ENCODE data around the gene CHCHD3. TPM values are rescaled to one million over a fixed set of nuclear protein-coding genes. Genes with fewer than 3 reads are reported as not detected.
"Not testable (repeated sequence)": the region's sequence is repeated elsewhere in the genome, so short reads cannot be mapped to it uniquely, and the experiment has no call there.

Gene CHCHD3
- polyA plus RNA-seq, 1 donor (not counting 4 experiments of a cell fraction or from before 2014, with no cell fraction given): 59.2 TPM

DNA sequence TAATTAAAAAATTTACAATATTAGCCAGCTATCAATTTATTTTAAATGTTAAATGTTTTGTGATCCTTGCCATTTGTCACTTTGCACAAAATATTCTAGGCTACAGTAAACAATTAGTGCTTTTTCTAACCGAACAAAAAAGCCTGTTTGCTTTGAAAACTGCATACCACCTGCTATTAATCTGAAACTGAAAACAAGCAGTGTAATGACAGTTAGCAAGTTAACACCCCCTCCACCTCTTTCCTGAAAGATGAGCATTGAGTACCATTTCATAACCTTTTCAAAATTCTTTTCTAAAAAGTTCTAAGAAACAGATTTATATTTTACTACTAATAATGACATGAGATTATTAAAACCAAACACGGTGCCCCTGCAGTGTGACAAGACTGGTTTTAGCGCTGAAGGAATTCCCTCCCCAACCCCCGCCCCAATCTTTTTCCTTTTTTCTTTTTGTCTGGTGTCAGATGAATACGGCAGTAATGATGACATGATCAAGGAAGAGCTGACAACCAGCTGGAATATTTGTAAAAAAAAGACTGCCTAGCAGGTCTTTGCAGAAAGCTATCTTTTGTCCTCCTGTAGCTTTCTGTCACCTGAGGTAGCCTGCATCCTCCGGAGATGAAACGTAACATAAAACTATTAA, 175.6 kb downstream of the CHCHD3 start:
- H3K9ac ChIP-seq (ENCODE audit: control insufficient read depth, extremely low read depth, insufficient read depth, low read length): no peak overlapping the region
- H3K27me3 ChIP-seq (ENCODE audit: control insufficient read depth, extremely low read depth, insufficient read depth, low read length): no peaks in the 10 kb centered on the region
- H3K9me1 ChIP-seq (ENCODE audit: control insufficient read depth, extremely low read depth, insufficient read depth, low read length): no peaks in the 10 kb centered on the region
- H2AFZ ChIP-seq (ENCODE audit: control insufficient read depth, low read length): no peak overlapping the region
- no peak for FAIRE-seq
- no peaks in the 10 kb centered on the region for H3K79me2 ChIP-seq (ENCODE audit: control insufficient read depth, insufficient read depth, low read length)
- H3K4me1 ChIP-seq (ENCODE audit: control insufficient read depth, extremely low read depth, insufficient read depth, low read length): no peaks in the 10 kb centered on the region
- no peaks in the 10 kb centered on the region for H3K9me3 ChIP-seq (ENCODE audit: control insufficient read depth, low read depth, low read length)
- H3K4me2 ChIP-seq (ENCODE audit: control insufficient read depth, extremely low read depth, insufficient read depth, low read depth, low read length): no peak overlapping the region
- H4K20me1 ChIP-seq (ENCODE audit: control insufficient read depth, extremely low read depth, insufficient read depth, low read length): no peaks in the 10 kb centered on the region
- H3K27ac ChIP-seq (ENCODE audit: control insufficient read depth, insufficient read depth, low read length): no peak overlapping the region
- H3K36me3 ChIP-seq (ENCODE audit: control insufficient read depth in 2 of 2, extremely low read depth in 1 of 2, insufficient read depth in 2 of 2, low read length in 2 of 2): no peaks in the 10 kb centered on the region
- H3K4me3 ChIP-seq (ENCODE audit: control insufficient read depth in 2 of 3, extremely low read depth in 1 of 3, insufficient read depth in 2 of 3, low read depth in 1 of 3, low read length in 3 of 3): no peak overlapping the region
- dilution Hi-C loops (cut with MboI; ENCODE audit: extremely low pct_ligation_motif_present, low sequenced_read_pairs): no loop called here
- DNase-seq (ENCODE audit: low read depth, low spot score): no peak
- no peak for TF ChIP-seq EZH2 (IDR thresholded peaks at IDR 0.05; ENCODE audit: low read length)
- TF ChIP-seq, protein P1, sequence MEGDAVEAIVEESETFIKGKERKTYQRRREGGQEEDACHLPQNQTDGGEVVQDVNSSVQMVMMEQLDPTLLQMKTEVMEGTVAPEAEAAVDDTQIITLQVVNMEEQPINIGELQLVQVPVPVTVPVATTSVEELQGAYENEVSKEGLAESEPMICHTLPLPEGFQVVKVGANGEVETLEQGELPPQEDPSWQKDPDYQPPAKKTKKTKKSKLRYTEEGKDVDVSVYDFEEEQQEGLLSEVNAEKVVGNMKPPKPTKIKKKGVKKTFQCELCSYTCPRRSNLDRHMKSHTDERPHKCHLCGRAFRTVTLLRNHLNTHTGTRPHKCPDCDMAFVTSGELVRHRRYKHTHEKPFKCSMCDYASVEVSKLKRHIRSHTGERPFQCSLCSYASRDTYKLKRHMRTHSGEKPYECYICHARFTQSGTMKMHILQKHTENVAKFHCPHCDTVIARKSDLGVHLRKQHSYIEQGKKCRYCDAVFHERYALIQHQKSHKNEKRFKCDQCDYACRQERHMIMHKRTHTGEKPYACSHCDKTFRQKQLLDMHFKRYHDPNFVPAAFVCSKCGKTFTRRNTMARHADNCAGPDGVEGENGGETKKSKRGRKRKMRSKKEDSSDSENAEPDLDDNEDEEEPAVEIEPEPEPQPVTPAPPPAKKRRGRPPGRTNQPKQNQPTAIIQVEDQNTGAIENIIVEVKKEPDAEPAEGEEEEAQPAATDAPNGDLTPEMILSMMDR (optimal IDR thresholded peaks at IDR 0.05 in 1 of 3, IDR thresholded peaks at IDR 0.05 in 1 of 3, conservative IDR thresholded peaks at IDR 0.05 in 1 of 3; ENCODE audit: extremely low read depth in 1 of 3, insufficient read depth in 2 of 3, low read length in 3 of 3): no peak

DNA sequence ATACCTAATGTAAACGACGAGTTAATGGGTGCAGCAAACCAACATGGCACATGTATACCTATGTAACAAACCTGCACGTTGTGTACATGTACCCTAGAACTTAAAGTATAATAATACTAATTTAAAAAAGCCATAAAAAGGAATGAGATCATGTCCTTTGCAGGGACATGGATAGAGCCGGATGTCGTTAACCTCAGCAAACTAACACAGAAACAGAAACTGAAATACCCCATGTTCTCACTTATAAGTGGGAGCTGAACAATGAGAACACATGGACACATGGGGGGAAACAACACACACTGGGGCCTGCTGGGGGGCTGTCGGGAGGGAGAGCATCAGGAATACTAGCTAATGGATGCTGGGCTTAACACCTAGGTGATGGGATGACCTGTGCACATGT, 176.8 kb downstream of the CHCHD3 start:
- H4K20me1 ChIP-seq (ENCODE audit: control insufficient read depth, extremely low read depth, insufficient read depth, low read length); H3K9me1 ChIP-seq (ENCODE audit: control insufficient read depth, extremely low read depth, insufficient read depth, low read length); H3K4me1 ChIP-seq (ENCODE audit: control insufficient read depth, extremely low read depth, insufficient read depth, low read length); H3K9me3 ChIP-seq (ENCODE audit: control insufficient read depth, low read depth, low read length); H3K4me2 ChIP-seq (ENCODE audit: control insufficient read depth, extremely low read depth, insufficient read depth, low read depth, low read length); dilution Hi-C loops (cut with MboI; ENCODE audit: extremely low pct_ligation_motif_present, low sequenced_read_pairs); H3K27ac ChIP-seq (ENCODE audit: control insufficient read depth, insufficient read depth, low read length); H3K4me3 ChIP-seq (ENCODE audit: control insufficient read depth in 2 of 3, extremely low read depth in 1 of 3, insufficient read depth in 2 of 3, low read depth in 1 of 3, low read length in 3 of 3); H2AFZ ChIP-seq (ENCODE audit: control insufficient read depth, low read length); H3K36me3 ChIP-seq (ENCODE audit: control insufficient read depth in 2 of 2, extremely low read depth in 1 of 2, insufficient read depth in 2 of 2, low read length in 2 of 2); H3K79me2 ChIP-seq (ENCODE audit: control insufficient read depth, insufficient read depth, low read length); FAIRE-seq; H3K27me3 ChIP-seq (ENCODE audit: control insufficient read depth, extremely low read depth, insufficient read depth, low read length); DNase-seq (ENCODE audit: low read depth, low spot score); H3K9ac ChIP-seq (ENCODE audit: control insufficient read depth, extremely low read depth, insufficient read depth, low read length): not testable (repeated sequence)

DNA sequence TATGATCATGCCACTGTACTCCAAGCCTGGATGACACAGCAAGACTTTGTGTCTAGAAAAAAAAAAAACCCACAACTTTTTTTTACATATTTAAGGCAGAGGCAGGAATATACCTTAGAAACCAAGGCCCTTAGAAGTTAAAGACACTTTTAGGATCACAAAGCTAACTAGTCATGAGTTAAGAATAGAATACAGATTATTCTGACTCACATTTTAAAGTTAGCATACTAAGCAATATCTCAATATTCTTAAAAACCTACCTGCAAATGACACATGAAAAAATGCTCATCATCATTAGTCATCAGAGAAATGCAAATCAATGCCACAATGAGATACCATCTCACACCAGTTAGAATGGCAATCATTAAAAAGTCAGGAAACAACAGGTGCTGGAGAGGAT, 177.7 kb downstream of the CHCHD3 start:
- Histone ChIP-seq H3K79me2 (ENCODE audit: control insufficient read depth, insufficient read depth, low read length) (no peaks in the 10 kb centered on the region), H3K27me3 (ENCODE audit: control insufficient read depth, extremely low read depth, insufficient read depth, low read length) (no peaks in the 10 kb centered on the region), H3K36me3 (ENCODE audit: control insufficient read depth in 2 of 2, extremely low read depth in 1 of 2, insufficient read depth in 2 of 2, low read length in 2 of 2) (no peaks in the 10 kb centered on the region), H3K4me1 (ENCODE audit: control insufficient read depth, extremely low read depth, insufficient read depth, low read length) (no peaks in the 10 kb centered on the region), H3K4me3 (ENCODE audit: control insufficient read depth in 2 of 3, extremely low read depth in 1 of 3, insufficient read depth in 2 of 3, low read depth in 1 of 3, low read length in 3 of 3) (no peak overlapping the region), H2AFZ (ENCODE audit: control insufficient read depth, low read length) (no peak overlapping the region), H3K9ac (ENCODE audit: control insufficient read depth, extremely low read depth, insufficient read depth, low read length) (no peak overlapping the region), H3K27ac (ENCODE audit: control insufficient read depth, insufficient read depth, low read length) (no peak overlapping the region), H3K4me2 (ENCODE audit: control insufficient read depth, extremely low read depth, insufficient read depth, low read depth, low read length) (no peak overlapping the region), H3K9me3 (ENCODE audit: control insufficient read depth, low read depth, low read length) (no peaks in the 10 kb centered on the region), H4K20me1 (ENCODE audit: control insufficient read depth, extremely low read depth, insufficient read depth, low read length) (no peaks in the 10 kb centered on the region), H3K9me1 (ENCODE audit: control insufficient read depth, extremely low read depth, insufficient read depth, low read length) (no peaks in the 10 kb centered on the region)
- no peak for FAIRE-seq
- TF ChIP-seq, protein P1 (optimal IDR thresholded peaks at IDR 0.05 in 1 of 3, IDR thresholded peaks at IDR 0.05 in 1 of 3, conservative IDR thresholded peaks at IDR 0.05 in 1 of 3; ENCODE audit: extremely low read depth in 1 of 3, insufficient read depth in 2 of 3, low read length in 3 of 3): no peak
- TF ChIP-seq EZH2 (IDR thresholded peaks at IDR 0.05; ENCODE audit: low read length): no peak
- peak; percentile 5 for DNase-seq (ENCODE audit: low read depth, low spot score)
- dilution Hi-C loops (cut with MboI; ENCODE audit: extremely low pct_ligation_motif_present, low sequenced_read_pairs): no loop called here

DNA sequence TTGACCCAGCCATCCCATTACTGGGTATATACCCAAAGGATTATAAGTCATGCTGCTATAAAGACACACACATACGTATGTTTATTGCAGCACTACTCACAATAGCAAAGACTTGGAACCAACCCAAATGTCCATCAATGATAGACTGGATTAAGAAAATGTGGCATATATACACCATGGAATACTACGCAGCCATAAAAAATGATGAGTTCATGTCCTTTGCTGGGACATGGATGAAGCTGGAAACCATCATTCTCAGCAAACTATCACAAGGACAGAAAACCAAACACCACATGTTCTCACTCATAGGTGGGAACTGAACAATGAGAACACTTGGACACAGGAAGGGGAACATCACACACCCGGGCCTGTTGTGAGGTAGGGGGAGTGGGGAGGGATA, 179.6 kb downstream of the CHCHD3 start:
- H3K4me1 ChIP-seq (ENCODE audit: control insufficient read depth, extremely low read depth, insufficient read depth, low read length); H3K9me1 ChIP-seq (ENCODE audit: control insufficient read depth, extremely low read depth, insufficient read depth, low read length); H3K4me3 ChIP-seq (ENCODE audit: control insufficient read depth in 2 of 3, extremely low read depth in 1 of 3, insufficient read depth in 2 of 3, low read depth in 1 of 3, low read length in 3 of 3); H3K9me3 ChIP-seq (ENCODE audit: control insufficient read depth, low read depth, low read length); DNase-seq (ENCODE audit: low read depth, low spot score); H2AFZ ChIP-seq (ENCODE audit: control insufficient read depth, low read length); dilution Hi-C loops (cut with MboI; ENCODE audit: extremely low pct_ligation_motif_present, low sequenced_read_pairs); FAIRE-seq; H3K27me3 ChIP-seq (ENCODE audit: control insufficient read depth, extremely low read depth, insufficient read depth, low read length); H3K36me3 ChIP-seq (ENCODE audit: control insufficient read depth in 2 of 2, extremely low read depth in 1 of 2, insufficient read depth in 2 of 2, low read length in 2 of 2); H3K27ac ChIP-seq (ENCODE audit: control insufficient read depth, insufficient read depth, low read length); H3K79me2 ChIP-seq (ENCODE audit: control insufficient read depth, insufficient read depth, low read length); H4K20me1 ChIP-seq (ENCODE audit: control insufficient read depth, extremely low read depth, insufficient read depth, low read length); H3K4me2 ChIP-seq (ENCODE audit: control insufficient read depth, extremely low read depth, insufficient read depth, low read depth, low read length); H3K9ac ChIP-seq (ENCODE audit: control insufficient read depth, extremely low read depth, insufficient read depth, low read length): not testable (repeated sequence)
